Measurements from ENCODE around the gene GPC3. TPM values are rescaled to one million over a fixed set of nuclear protein-coding genes. Genes with fewer than 3 reads are reported as not detected.

The GPC3 gene
- total and polyA plus RNA-seq, 8 donors, result 0.46 to 137 (median 4.4) TPM

- DNase-seq, result no peak
- Histone ChIP-seq H3K36me3 (no peaks in the 10 kb centered on the region), H3K27me3 (peaks cover 0 to 9% (median 0%) of the 10 kb centered on the region in 3 donors), H3K4me1 (peaks cover 0 to 24% (median 8%) of the 10 kb centered on the region in 4 donors), H3K9me3 (no peaks in the 10 kb centered on the region), H3K27ac (no peak overlapping the region), H3K4me3 (no peak overlapping the region)
- intact Hi-C loops (cut with DNase I; ENCODE audit: low total_unique reads), result no loop called here
- TF ChIP-seq CTCF (IDR thresholded peaks at IDR 0.05) (no peak), POLR2A (IDR thresholded peaks at IDR 0.05) (no peak), POLR2AphosphoS5 (IDR thresholded peaks at IDR 0.05) (no peak), EP300 (IDR thresholded peaks at IDR 0.05) (no peak)
- 53 to 77% (median 76%) methylated on average over 6 to 7 of the region's 7 CpGs for WGBS, 5 donors
Measured at GRCh38 chrX:133604801-133605200, 380.6 kb downstream of the GPC3 start.

DNA sequence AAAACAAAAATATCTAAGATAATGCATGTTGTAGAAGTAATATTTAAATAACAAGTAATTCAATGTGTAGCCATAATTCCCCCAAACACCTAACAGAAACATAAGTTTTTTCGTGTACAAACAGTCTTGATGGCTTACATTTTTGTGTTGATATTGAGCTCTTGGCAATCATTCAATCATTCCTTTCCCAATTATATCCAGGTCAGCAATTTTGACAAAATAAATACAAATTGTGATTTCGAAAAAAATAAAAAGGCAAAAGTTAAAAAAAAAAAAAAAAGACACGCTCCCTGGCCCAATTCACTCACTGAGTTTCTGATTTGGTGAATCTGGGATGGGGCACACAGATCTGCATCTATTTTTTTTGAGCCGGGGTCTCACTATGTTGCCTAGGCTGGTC lies 382.5 kb downstream of the GPC3 start:
- WGBS, 5 donors, result 70 to 97% (median 88%) methylated on average over 4 of the region's 4 CpGs
- DNase-seq, result no peak
- Histone ChIP-seq H3K27ac (no peak overlapping the region), H3K4me3 (no peak overlapping the region), H3K4me1 (peaks cover 0 to 9% (median 3%) of the 10 kb centered on the region in 4 donors), H3K36me3 (no peaks in the 10 kb centered on the region), H3K9me3 (no peaks in the 10 kb centered on the region), H3K27me3 (peaks cover 0 to 8% (median 0%) of the 10 kb centered on the region in 3 donors)
- TF ChIP-seq CTCF (IDR thresholded peaks at IDR 0.05) (no peak), POLR2A (IDR thresholded peaks at IDR 0.05) (no peak), POLR2AphosphoS5 (IDR thresholded peaks at IDR 0.05) (no peak), EP300 (IDR thresholded peaks at IDR 0.05) (no peak)
- intact Hi-C loops (cut with DNase I; ENCODE audit: low total_unique reads), result no loop called here

DNA sequence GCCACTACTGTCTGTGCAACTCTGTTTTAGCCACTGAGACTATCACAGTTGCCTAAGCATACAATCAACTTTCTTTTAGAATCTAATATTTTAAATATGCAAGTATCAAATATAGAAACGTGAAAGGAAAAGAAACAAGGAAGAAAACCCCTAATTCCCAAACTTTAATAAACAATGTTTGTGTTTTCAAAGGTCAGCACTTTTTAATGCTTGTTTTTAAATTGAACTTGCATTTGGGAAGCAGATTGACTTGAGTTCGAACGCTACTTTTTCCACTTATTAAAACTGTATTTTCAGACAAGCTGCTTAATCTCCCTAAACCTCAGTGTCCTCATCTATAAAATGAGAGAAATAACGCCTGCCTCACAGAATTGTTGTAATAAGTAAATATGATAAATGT lies 384.3 kb downstream of the GPC3 start:
- Histone ChIP-seq H3K27ac (no peak overlapping the region), H3K27me3 (peaks cover 0 to 3% (median 0%) of the 10 kb centered on the region in 3 donors), H3K4me3 (no peak overlapping the region), H3K9me3 (no peaks in the 10 kb centered on the region), H3K4me1 (no peaks in the 10 kb centered on the region), H3K36me3 (no peaks in the 10 kb centered on the region)
- TF ChIP-seq CTCF (IDR thresholded peaks at IDR 0.05) (no peak), POLR2A (IDR thresholded peaks at IDR 0.05) (no peak), EP300 (IDR thresholded peaks at IDR 0.05) (no peak), POLR2AphosphoS5 (IDR thresholded peaks at IDR 0.05) (no peak)
- intact Hi-C loops (cut with DNase I; ENCODE audit: low total_unique reads), result no loop called here
- WGBS, 5 donors, result 62 to 82% (median 74%) methylated on average over 4 of the region's 4 CpGs
- no peak for DNase-seq

GRCh38 chrX:133600536-133600935 lies 384.9 kb downstream of the GPC3 start:
- Histone ChIP-seq H3K4me1 (no peaks in the 10 kb centered on the region), H3K4me3 (no peak overlapping the region), H3K27me3 (peaks cover 0 to 3% (median 0%) of the 10 kb centered on the region in 3 donors), H3K27ac (no peak overlapping the region), H3K36me3 (no peaks in the 10 kb centered on the region), H3K9me3 (no peaks in the 10 kb centered on the region)
- WGBS, 5 donors, result 55 to 91% (median 63%) methylated on average over 1 of the region's 1 CpG
- TF ChIP-seq POLR2AphosphoS5 (IDR thresholded peaks at IDR 0.05) (no peak), EP300 (IDR thresholded peaks at IDR 0.05) (no peak), CTCF (IDR thresholded peaks at IDR 0.05) (no peak), POLR2A (IDR thresholded peaks at IDR 0.05) (no peak)
- intact Hi-C loops (cut with DNase I; ENCODE audit: low total_unique reads), result no loop called here
- DNase-seq, result no peak

All from stomach (tissue), 9 donors.